Ramos (cell line): ENCODE data around the gene DNAL4.

Experiments used
- in situ Hi-C: fragments of 300-500 bp; cut with MboI; formaldehyde crosslinking; loops from one replicate; pipeline ENCODE4 v1.14.3; 2022; ENCODE audit warnings: low sequenced_read_pairs; ENCODE audit not compliant: unreplicated experiment

The DNAL4 gene

GRCh38 chr22:38745676-38746460, 48.1 kb downstream of the DNAL4 start:
- in situ Hi-C loops, result no loop called here

- in situ Hi-C loops, result no loop called here
These were observed 49.0 kb downstream of the DNAL4 start for GRCh38 chr22:38744981-38745380.

GRCh38 chr22:38742176-38742942, 51.6 kb downstream of the DNAL4 start:
- in situ Hi-C loops, result no loop called here

- in situ Hi-C loops, result no loop called here
These were observed 52.4 kb downstream of the DNAL4 start for GRCh38 chr22:38741576-38741975.

GRCh38 chr22:38741166-38741565, 52.8 kb downstream of the DNAL4 start:
- in situ Hi-C loops, result no loop called here

- in situ Hi-C loops, result no loop called here
These were observed 53.2 kb downstream of the DNAL4 start for GRCh38 chr22:38740754-38741153.

GRCh38 chr22:38740116-38740723, 53.7 kb downstream of the DNAL4 start:
- in situ Hi-C loops, result no loop called here

- in situ Hi-C loops, result no loop called here
These were observed 54.5 kb downstream of the DNAL4 start for GRCh38 chr22:38739300-38740055.

GRCh38 chr22:38738475-38739070, 55.4 kb downstream of the DNAL4 start:
- in situ Hi-C loops, result no loop called here

- in situ Hi-C loops, result no loop called here
These were observed 56.5 kb downstream of the DNAL4 start for GRCh38 chr22:38737302-38738060.

- in situ Hi-C loops, result no loop called here
These were observed 57.7 kb downstream of the DNAL4 start for GRCh38 chr22:38736257-38736570.

GRCh38 chr22:38735465-38736256, 58.3 kb downstream of the DNAL4 start:
- in situ Hi-C loops, result no loop called here

- in situ Hi-C loops, result no loop called here
These were observed 58.8 kb downstream of the DNAL4 start for GRCh38 chr22:38735126-38735464.

GRCh38 chr22:38734421-38735100, 59.4 kb downstream of the DNAL4 start:
- in situ Hi-C loops, result no loop called here

- in situ Hi-C loops, result no loop called here
These were observed 60.1 kb downstream of the DNAL4 start for GRCh38 chr22:38733724-38734381.

GRCh38 chr22:38733329-38733723, 60.6 kb downstream of the DNAL4 start:
- in situ Hi-C loops, result no loop called here

GRCh38 chr22:38732251-38732815, 61.6 kb downstream of the DNAL4 start:
- in situ Hi-C loops, result no loop called here
